ENCODE results near the gene STXBP5.
A peak's percentile ranks its signal among the peaks of the same experiment; 100 is the strongest.
"Not testable (repeated sequence)": the region's sequence is repeated elsewhere in the genome, so short reads cannot be mapped to it uniquely, and the experiment has no call there.

Gene STXBP5

GRCh38 chr6:147251072-147251471 lies 46.9 kb downstream of the STXBP5 start:
- no peak for DNase-seq

- not testable (repeated sequence) for DNase-seq
Observed at GRCh38 chr6:147254929-147255473, 50.8 kb downstream of the STXBP5 start.

- no peak for DNase-seq
Observed at GRCh38 chr6:147255948-147256674, 51.9 kb downstream of the STXBP5 start.

DNA sequence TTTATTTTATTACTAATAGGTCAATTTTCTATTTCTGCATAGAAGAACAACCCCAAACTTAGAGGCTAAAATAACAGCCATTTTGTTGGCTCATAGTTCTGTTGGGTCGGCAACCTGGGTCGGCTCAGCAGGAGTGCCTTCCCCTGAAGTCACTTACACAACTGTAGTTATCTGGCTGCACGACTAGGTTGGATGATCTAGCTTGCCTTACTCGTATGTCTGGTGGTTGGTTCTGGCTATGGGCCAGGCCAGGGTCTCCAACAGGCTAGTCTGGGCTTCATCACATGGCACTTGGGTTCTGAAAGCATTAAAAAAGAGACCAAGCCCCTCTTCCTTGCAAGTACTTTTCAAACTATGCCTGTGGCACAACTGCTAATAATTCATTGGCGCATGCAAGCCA lies 53.5 kb downstream of the STXBP5 start:
- DNase-seq = no peak

- peak; percentile 38 for DNase-seq
Observed at GRCh38 chr6:147260091-147260490, 55.9 kb downstream of the STXBP5 start.

GRCh38 chr6:147262946-147263345 lies 58.7 kb downstream of the STXBP5 start:
- DNase-seq = no peak

DNA sequence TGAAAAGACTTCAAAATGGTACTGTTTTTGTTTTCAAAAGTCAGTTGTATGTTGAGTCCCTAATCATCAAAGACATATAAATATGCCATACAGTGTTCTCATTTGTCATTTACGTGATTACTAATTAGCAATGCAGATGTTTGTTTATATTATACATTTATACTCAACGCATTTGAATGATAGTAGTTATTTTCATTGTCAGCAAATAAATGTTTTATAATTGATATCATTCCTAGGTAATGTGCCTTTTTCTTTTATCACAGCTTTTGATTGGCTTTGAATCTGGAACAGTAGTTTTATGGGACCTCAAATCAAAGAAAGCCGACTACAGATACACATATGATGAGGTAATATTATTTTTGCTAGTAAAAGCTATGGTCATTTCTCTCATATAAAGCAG lies 62.6 kb downstream of the STXBP5 start:
- DNase-seq = no peak

GRCh38 chr6:147267658-147268057 lies 63.4 kb downstream of the STXBP5 start:
- DNase-seq = no peak

- DNase-seq = no peak
Observed at GRCh38 chr6:147268254-147268653, 64.0 kb downstream of the STXBP5 start.

- DNase-seq = no peak
Observed at GRCh38 chr6:147274012-147274411, 69.8 kb downstream of the STXBP5 start.

GRCh38 chr6:147274776-147275175 lies 70.6 kb downstream of the STXBP5 start:
- no peak for DNase-seq

DNA sequence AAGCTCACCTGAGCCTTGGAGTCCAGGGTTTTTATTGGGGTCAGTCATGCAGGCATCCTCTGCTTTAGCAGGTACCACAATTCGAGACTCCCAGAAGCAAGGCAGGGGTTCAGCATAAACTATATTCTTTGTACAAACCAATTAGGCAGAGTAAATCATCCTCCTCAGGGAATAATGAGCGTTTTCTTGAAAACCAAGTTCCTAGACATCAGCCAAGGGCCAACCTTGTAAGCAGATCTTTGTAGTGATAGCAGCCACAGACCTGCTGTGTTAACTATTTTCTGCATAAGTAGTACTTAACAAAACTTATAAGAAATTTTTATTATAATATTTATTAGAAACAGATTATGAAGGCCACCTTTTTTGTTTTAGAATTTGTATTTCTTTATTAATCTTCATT lies 74.7 kb downstream of the STXBP5 start:
- no peak for DNase-seq

DNA sequence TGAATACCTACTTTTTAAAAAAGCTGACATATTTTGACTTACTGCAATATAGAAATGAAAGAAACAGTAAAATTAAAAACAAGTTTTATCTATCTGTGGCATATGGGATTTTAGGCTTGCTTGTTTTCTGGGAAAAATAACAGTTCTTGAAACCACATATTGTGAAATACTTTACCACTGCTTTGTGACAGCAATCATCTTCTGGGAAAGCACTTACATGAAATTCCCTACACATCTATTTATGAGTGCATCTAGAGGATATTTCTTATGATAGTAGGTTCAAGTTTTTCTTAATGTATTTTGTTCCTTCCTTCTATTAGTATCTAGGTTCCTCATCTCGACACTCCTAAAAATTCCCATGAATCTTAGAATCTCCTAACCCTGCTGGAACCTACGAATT lies 75.2 kb downstream of the STXBP5 start:
- no peak for DNase-seq

- no peak for DNase-seq
Observed at GRCh38 chr6:147281895-147282565, 77.8 kb downstream of the STXBP5 start.

DNA sequence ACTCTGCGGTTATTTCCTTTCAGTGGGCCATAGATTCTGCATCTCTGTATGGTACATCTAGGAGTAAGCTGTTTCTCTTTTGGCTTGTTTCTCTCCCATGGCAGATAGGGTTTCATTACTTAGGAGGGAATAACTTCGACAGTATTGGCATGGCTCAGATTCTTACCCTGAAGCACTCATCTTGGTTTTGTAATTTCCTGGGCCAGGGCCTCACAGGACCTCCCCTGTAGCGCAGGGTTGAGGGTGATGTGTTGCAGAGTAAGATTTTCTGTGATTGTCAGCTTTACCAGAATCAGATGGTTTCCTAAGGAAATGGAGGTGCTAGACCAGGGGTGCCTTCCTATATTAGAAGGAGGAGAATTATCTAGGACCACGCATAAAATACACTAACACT lies 78.3 kb downstream of the STXBP5 start:
- DNase-seq = no peak

DNA sequence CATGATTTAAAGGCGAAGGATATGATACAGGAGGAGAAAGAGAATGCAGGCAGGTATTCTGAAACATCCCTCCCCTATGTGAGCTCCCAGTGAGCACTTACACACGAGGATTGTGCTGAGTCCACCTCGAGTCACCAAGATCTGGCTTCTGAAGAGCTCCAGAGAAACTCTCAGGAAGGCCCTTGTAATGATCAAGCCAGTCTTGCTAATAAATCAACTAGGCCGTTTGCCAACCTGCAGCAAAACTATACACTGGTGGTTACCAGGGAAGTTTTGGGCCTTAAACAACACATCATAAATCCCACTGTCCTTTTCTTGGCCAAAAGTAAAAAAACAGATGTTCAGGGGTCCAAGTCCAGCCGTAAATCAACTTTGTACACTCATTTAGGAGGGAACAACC lies 79.2 kb downstream of the STXBP5 start:
- no peak for DNase-seq

- no peak for DNase-seq
Observed at GRCh38 chr6:147285087-147285855, 81.1 kb downstream of the STXBP5 start.

- DNase-seq = peak; percentile 61
Observed at GRCh38 chr6:147287869-147288271, 83.7 kb downstream of the STXBP5 start.

- no peak for DNase-seq
Observed at GRCh38 chr6:147297124-147297523, 92.9 kb downstream of the STXBP5 start.

GRCh38 chr6:147297663-147298316 lies 93.6 kb downstream of the STXBP5 start:
- no peak for DNase-seq

- no peak for DNase-seq
Observed at GRCh38 chr6:147298461-147298860, 94.2 kb downstream of the STXBP5 start.

GRCh38 chr6:147299035-147299434 lies 94.8 kb downstream of the STXBP5 start:
- no peak for DNase-seq

DNA sequence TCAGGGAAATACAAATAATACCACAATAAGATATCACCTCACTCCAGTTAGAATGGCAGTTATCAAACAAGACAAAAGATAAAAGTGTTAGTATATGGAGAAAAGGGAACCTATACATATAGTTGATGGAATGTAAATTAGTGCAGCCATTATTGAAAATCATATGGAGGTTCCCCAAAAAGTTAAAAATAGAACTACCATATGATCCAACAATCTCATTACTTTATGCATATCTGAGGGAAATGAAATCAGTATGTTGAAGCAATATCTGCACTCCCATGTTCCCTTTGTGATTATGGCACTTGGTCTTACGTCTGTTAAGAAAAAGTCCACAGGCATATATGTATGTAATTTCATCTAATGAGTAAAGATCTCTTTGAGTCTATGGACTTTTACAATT lies 96.9 kb downstream of the STXBP5 start:
- no peak for DNase-seq
